DND-41 (cell line): ENCODE measurements around the gene ST7.

ENCODE experiments used
- CTCF ChIP-seq: IDR thresholded peaks from 2 replicates; pipeline ENCODE4 v1.5.1; 2012; ENCODE audit warnings: borderline replicate concordance, low read length, moderate library complexity, mild to moderate bottlenecking; ENCODE audit not compliant: poor library complexity, severe bottlenecking; ENCODE audit errors: extremely low read depth
- EZH2 ChIP-seq: IDR thresholded peaks from 3 replicates; pipeline ENCODE4 v1.6.1; 2012; ENCODE audit warnings: borderline replicate concordance, low read depth, mild to moderate bottlenecking, moderate library complexity, low read length, inconsistent platforms; ENCODE audit not compliant: severe bottlenecking

GRCh38 chr7:117114272-117114671 is 161.0 kb downstream of the ST7 start:
- TF ChIP-seq CTCF (no peak), EZH2 (no peak)
